D721Med (cell line): ENCODE measurements around the gene AP2M1.
"Not testable (repeated sequence)": the region's sequence is repeated elsewhere in the genome, so short reads cannot be mapped to it uniquely, and the experiment has no call there.

Experiments
- DNase-seq: peaks from one replicate; pipeline ENCODE4 v3.0.0; 2011; ENCODE audit warnings: low spot score; ENCODE audit not compliant: insufficient read length
- FAIRE-seq: peaks from 2 replicates; lab custom pipeline; 2011; peaks lifted over from hg19 to GRCh38; lab: Jason Lieb, UNC
- TF ChIP-seq, protein P1 (sequence below): IDR thresholded peaks from 2 replicates; pipeline ENCODE4 v1.5.1; 2012; ENCODE audit warnings: mild to moderate bottlenecking, control low read depth; ENCODE audit not compliant: insufficient read depth; ENCODE audit errors: missing control alignments

The AP2M1 gene

DNA sequence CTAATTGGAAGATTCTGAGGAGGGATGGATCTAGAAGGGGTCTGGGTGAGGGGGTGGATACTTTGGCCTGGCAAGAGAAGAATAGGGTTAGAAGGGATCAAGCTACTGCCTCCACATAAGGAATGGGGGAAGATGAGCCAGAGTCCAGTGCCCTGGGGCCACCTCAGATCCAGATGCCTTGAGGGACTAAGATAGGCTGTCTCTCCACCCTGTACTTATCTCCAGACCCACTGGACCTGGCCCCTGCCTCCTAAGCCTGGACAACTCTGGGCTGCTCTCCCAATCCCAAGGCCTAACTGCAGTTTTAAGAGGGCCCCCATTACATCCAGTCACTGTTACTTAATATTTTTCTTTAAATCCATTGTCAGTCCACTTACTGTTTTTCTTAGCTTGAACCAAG is 17.4 kb upstream of the AP2M1 start:
- TF ChIP-seq, protein P1, sequence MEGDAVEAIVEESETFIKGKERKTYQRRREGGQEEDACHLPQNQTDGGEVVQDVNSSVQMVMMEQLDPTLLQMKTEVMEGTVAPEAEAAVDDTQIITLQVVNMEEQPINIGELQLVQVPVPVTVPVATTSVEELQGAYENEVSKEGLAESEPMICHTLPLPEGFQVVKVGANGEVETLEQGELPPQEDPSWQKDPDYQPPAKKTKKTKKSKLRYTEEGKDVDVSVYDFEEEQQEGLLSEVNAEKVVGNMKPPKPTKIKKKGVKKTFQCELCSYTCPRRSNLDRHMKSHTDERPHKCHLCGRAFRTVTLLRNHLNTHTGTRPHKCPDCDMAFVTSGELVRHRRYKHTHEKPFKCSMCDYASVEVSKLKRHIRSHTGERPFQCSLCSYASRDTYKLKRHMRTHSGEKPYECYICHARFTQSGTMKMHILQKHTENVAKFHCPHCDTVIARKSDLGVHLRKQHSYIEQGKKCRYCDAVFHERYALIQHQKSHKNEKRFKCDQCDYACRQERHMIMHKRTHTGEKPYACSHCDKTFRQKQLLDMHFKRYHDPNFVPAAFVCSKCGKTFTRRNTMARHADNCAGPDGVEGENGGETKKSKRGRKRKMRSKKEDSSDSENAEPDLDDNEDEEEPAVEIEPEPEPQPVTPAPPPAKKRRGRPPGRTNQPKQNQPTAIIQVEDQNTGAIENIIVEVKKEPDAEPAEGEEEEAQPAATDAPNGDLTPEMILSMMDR, result no peak
- no peak for FAIRE-seq

DNA sequence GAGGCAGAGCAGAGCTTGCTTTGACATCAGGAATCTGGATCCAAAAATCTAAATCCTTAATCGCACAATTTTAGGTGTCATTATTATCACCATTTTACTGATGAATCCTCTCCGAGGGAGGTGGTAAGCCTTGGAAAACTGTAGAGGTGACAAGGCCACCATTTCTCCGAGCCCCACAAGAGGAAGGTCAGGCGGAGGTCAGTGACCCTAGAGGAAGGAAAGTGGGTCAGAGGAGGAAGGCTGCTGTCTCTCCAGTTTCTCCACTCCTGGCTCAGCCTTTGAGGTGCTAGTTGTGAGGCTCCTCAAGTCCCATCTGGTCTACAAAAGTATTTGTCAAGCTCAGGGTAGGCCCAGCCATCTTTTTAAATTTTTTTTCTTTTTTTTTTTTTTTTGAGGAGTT is 16.3 kb upstream of the AP2M1 start:
- FAIRE-seq (no peak), DNase-seq (no peak)

More for the DNA sequence above, 17.4 kb upstream of the AP2M1 start:
- DNase-seq, result no peak

GRCh38 chr3:184160456-184160855 is 14.2 kb upstream of the AP2M1 start:
- no peak for FAIRE-seq
- DNase-seq, result no peak
- TF ChIP-seq, protein P1, result no peak

More for the DNA sequence above, 16.3 kb upstream of the AP2M1 start:
- TF ChIP-seq, protein P1, result no peak

DNA sequence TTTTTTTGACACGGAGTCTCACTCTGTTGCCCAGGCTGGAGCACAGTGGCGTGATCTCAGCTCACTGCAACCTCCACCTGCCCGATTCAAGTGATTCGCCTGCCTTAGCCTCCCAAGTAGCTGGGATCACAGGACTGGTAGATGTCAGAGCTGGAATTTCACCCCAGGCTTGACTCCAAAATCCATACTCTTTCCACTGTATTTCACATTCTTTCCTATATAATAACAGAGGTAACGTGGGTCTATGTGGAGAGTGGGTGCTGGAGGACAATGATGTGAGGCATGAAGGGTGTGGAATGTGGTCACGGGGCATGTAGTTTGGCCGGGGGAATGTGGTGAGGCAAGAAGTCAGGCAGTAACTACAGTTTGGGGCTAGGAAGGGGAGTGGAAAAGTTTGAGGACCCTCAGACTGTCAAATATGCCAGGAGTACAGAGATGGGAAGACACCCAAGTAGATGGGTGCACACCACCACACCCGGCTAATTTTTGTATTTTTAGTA is 12.0 kb upstream of the AP2M1 start:
- FAIRE-seq, DNase-seq: not testable (repeated sequence)

DNA sequence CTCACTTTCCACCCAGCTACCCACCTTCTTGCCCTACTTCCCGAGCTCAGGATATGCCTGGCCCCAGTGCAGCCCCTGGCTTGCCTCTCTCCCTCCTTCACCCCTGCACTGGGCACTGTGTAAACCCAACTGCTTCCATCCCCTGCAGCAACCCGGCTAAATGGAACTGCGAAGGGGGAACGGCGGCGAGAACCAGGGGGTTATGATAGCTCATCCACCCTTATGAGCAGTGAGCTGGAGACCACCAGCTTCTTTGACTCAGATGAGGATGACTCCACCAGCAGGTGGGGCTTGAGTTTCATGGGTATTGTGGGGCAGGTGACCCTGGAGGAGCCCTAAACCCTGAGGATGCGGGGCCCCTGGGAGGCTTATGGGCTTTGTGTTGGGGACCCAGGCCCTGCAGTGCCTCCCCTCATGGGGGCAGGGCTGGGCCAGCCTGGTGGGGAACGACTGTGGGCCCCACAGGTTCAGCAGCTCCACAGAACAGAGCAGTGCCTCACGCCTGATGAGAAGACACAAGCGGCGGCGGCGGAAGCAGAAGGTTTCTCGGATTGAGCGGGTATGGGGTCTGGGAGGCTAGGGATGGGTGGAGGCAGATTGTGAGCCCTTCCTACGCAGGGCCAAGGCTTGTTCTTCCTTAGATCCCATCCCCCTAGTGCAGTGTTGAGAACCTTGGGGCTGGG is 9.9 kb upstream of the AP2M1 start:
- DNase-seq (no peak), FAIRE-seq (no peak)
- TF ChIP-seq, protein P1, result no peak

GRCh38 chr3:184165543-184165942 is 9.1 kb upstream of the AP2M1 start:
- FAIRE-seq (no peak), DNase-seq (no peak)
- TF ChIP-seq, protein P1, result no peak

DNA sequence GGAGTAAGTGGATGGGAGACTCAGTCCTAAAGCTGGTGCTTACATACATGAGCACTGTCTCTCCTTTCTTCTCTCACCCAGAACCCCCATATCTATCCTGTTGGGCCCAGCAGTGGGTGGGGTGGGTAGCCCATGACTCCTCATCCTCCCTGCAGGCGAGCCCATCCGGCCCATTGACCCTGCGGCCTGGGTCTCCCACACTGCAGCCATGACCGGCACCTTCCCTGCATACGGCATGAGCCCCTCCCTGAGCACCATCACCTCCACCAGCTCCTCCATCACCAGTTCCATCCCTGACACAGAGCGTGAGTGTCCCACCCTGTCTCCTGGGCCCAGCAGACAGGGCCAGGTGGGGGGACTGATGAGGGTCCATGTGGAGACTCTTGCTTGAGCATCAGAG is 8.0 kb upstream of the AP2M1 start:
- FAIRE-seq, result no peak
- TF ChIP-seq, protein P1, result no peak
- DNase-seq, result no peak
